ENCODE measurements around the gene KCNIP1. TPM values are rescaled to one million over a fixed set of nuclear protein-coding genes. Genes with fewer than 3 reads are reported as not detected.

KCNIP1 gene
- total and polyA plus RNA-seq, 9 of the 15 experiments (the other 6 are each of a cell fraction or from before 2014, with no cell fraction given), result not detected

- Histone ChIP-seq H3K9me3 (replicated peaks; ENCODE audit: control insufficient read depth, insufficient read depth, low read depth, low read length) (no peaks in the 10 kb centered on the region), H3K4me2 (ENCODE audit: insufficient read depth, low read length) (no peak overlapping the region), H3K9ac (ENCODE audit: insufficient read depth in 1 of 2, low read depth in 2 of 2, low read length in 2 of 2) (no peak overlapping the region), H3K4me3 (no peak overlapping the region), H3K4me1 (replicated peaks in 1 of 2; ENCODE audit: control insufficient read depth in 2 of 2, insufficient read depth in 2 of 2, low read length in 2 of 2) (no peaks in the 10 kb centered on the region), H3K27ac (ENCODE audit: extremely low read depth, low read depth, low read length) (no peak overlapping the region), H2AFZ (ENCODE audit: low read depth, low read length) (no peak overlapping the region), H4K20me1 (replicated peaks; ENCODE audit: control insufficient read depth, insufficient read depth, low read length) (no peaks in the 10 kb centered on the region; the same call in 1 of the 2 replicates), H3K27me3 (ENCODE audit: control insufficient read depth in 2 of 2, insufficient read depth in 2 of 2, low read length in 2 of 2) (peaks cover 0 to 13% of the 10 kb centered on the region in 2 experiments; a peak in 1 of 5 replicates), H3K36me3 (ENCODE audit: control insufficient read depth, insufficient read depth, low read length) (no peaks in the 10 kb centered on the region), H3K79me2 (ENCODE audit: control insufficient read depth, insufficient read depth, low read length) (no peaks in the 10 kb centered on the region), H3K9me1 (ENCODE audit: control insufficient read depth, insufficient read depth, low read length) (no peaks in the 10 kb centered on the region)
- no peak for ATAC-seq
- TF ChIP-seq TRIM28 (IDR thresholded peaks at IDR 0.05), result no peak
- TF ChIP-seq HNRNPL (IDR thresholded peaks at IDR 0.05; ENCODE audit: low read depth, low read length), result no peak
- no peak for TF ChIP-seq TAF7 (tag; IDR thresholded peaks at IDR 0.05)
- no peak for TF ChIP-seq EHMT2 (IDR thresholded peaks at IDR 0.05)
- TF ChIP-seq ELF2 (CRISPR knock-in tag; IDR thresholded peaks at IDR 0.05), result no peak
- no peak for TF ChIP-seq KDM2B (CRISPR knock-in tag; IDR thresholded peaks at IDR 0.05)
- no peak for TF ChIP-seq MTF1 (CRISPR knock-in tag; IDR thresholded peaks at IDR 0.05; ENCODE audit: borderline replicate concordance)
- TF ChIP-seq ZNF24 (IDR thresholded peaks at IDR 0.05), result no peak
- 0% methylated on average over 2 of the region's 2 CpGs for WGBS (ENCODE audit: insufficient coverage, low coverage, missing lambda C conversion rate)
- no peak for FAIRE-seq
- intact Hi-C loops (cut with micrococcal nuclease), result no loop called here
- CTCF ChIA-PET (ENCODE audit: low intra/inter-chr PET ratio), result no interaction called here
- in situ Hi-C loops (cut with MboI), result no loop called here
- no peak for DNase-seq (ENCODE audit: extremely low read depth in 1 of 4, low spot score in 3 of 4)
- POLR2A ChIA-PET, result no interaction called here
- no TSS peak for BruUV-seq (replicated peaks)
Observed at GRCh38 chr5:170523830-170524229, 20.0 kb downstream of the KCNIP1 start.

DNA sequence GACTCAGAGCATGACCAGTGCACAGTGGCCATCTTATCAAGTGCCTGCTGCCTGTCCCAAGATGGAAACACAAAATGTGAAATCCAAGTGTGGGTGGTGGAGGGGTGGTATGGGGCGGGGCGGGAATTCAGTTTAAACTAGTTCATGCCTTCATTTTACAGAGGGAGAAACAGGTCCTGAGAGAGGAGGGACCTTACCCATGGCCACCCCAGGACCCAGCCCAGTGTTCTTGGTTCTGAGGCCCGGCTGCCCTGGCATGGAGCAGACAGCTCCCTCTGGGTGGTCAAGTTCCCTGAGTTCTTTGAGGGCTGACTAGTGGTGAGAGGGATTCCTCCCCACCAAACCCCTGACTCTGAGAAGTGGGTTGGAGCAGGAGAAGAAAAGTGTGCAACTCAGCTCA, 20.8 kb downstream of the KCNIP1 start:
- no peaks in the 10 kb centered on the region for H3K36me3 ChIP-seq (ENCODE audit: control insufficient read depth, insufficient read depth, low read length)
- H3K4me3 ChIP-seq, result no peak overlapping the region
- no peak overlapping the region for H3K27ac ChIP-seq (ENCODE audit: extremely low read depth, low read depth, low read length)
- no peaks in the 10 kb centered on the region for H3K9me3 ChIP-seq (replicated peaks; ENCODE audit: control insufficient read depth, insufficient read depth, low read depth, low read length)
- FAIRE-seq, result no peak
- no peak for ATAC-seq
- BruUV-seq (replicated peaks), result no TSS peak
- intact Hi-C loops (cut with micrococcal nuclease) (no loop called here), in situ Hi-C loops (cut with MboI) (no loop called here)
- ChIA-PET POLR2A (no interaction called here), CTCF (ENCODE audit: low intra/inter-chr PET ratio) (no interaction called here)
- no peak for DNase-seq (ENCODE audit: extremely low read depth in 1 of 4, low spot score in 3 of 4)
- H3K9me1 ChIP-seq (ENCODE audit: control insufficient read depth, insufficient read depth, low read length), result no peaks in the 10 kb centered on the region
- no CpG with 5 or more reads among the region's 3 CpGs for WGBS (ENCODE audit: insufficient coverage, low coverage, missing lambda C conversion rate)
- no peaks in the 10 kb centered on the region; the same call in 1 of the 2 replicates for H4K20me1 ChIP-seq (replicated peaks; ENCODE audit: control insufficient read depth, insufficient read depth, low read length)
- no peak overlapping the region for H3K4me2 ChIP-seq (ENCODE audit: insufficient read depth, low read length)
- no peak overlapping the region for H2AFZ ChIP-seq (ENCODE audit: low read depth, low read length)
- no peaks in the 10 kb centered on the region for H3K79me2 ChIP-seq (ENCODE audit: control insufficient read depth, insufficient read depth, low read length)
- H3K27me3 ChIP-seq (ENCODE audit: control insufficient read depth in 2 of 2, insufficient read depth in 2 of 2, low read length in 2 of 2), result peaks cover 0 to 13% of the 10 kb centered on the region in 2 experiments; a peak in 1 of 5 replicates
- H3K4me1 ChIP-seq (replicated peaks in 1 of 2; ENCODE audit: control insufficient read depth in 2 of 2, insufficient read depth in 2 of 2, low read length in 2 of 2), result no peaks in the 10 kb centered on the region
- H3K9ac ChIP-seq (ENCODE audit: insufficient read depth in 1 of 2, low read depth in 2 of 2, low read length in 2 of 2), result no peak overlapping the region
- TF ChIP-seq ZKSCAN3 (CRISPR knock-in tag; IDR thresholded peaks at IDR 0.05) (no peak), HDAC6 (IDR thresholded peaks at IDR 0.05; ENCODE audit: low read depth, low read length) (no peak), NCOA1 (IDR thresholded peaks at IDR 0.05; ENCODE audit: low read depth) (no peak)
